Endothelial cell of umbilical vein (primary cell): ENCODE measurements around the gene EBI3. TPM values are rescaled to one million over a fixed set of nuclear protein-coding genes. Genes with fewer than 3 reads are reported as not detected.

Experiments
- BruUV-seq: library from RNA; stranded (reverse); fragments of 400-500 nt; replicated peaks from 2 replicates; lab custom pipeline; 2021; lab: Mats Ljungman, UMichigan
- CTCF ChIA-PET: fragments of 300-600, 350-600 bp; sonication (Branson Sonifier 250); formaldehyde crosslinking; loops from one replicate; lab custom pipeline; 2021; ENCODE audit warnings: antibody characterized with exemption, inconsistent platforms; lab: Charles Lee
- POLR2A ChIA-PET: fragments of 300-600, 350-600 bp; sonication (Branson Sonifier 250); formaldehyde crosslinking; loops from one replicate; lab custom pipeline; 2021; ENCODE audit warnings: antibody characterized with exemption, inconsistent platforms; lab: Charles Lee
- DNase-seq: peaks from one replicate; pipeline ENCODE4 v3.0.0-alpha.2; 2011; ENCODE audit warnings: low read depth, low spot score
- FAIRE-seq: peaks from 2 replicates; lab custom pipeline; 2011; peaks lifted over from hg19 to GRCh38; lab: Jason Lieb, UNC
- H2AFZ ChIP-seq: 2 replicates; pipeline ENCODE4 v1.6.0; 2012; ENCODE audit warnings: low read depth, low read length, control low read depth, inconsistent platforms
- H3K27ac ChIP-seq: 2 replicates; pipeline ENCODE4 v1.5.1; 2011; ENCODE audit warnings: low read depth, mild to moderate bottlenecking, control low read depth, low read length, moderate library complexity; ENCODE audit not compliant: insufficient read depth
- H3K27me3 ChIP-seq, 2 experiments: 2 replicates each; pipeline versions ENCODE4 v1.6.0 to v1.6.1; 2011; ENCODE audit warnings: low read length in 2 of 2, mixed read lengths in 1 of 2; ENCODE audit not compliant: control insufficient read depth in 2 of 2, insufficient read depth in 2 of 2
- H3K36me3 ChIP-seq, 2 experiments: 2 replicates in 1 of 2; 3 replicates in 1 of 2; pipeline ENCODE4 v1.5.1; 2011; ENCODE audit warnings: low read length in 2 of 2, mild to moderate bottlenecking in 1 of 2, moderate library complexity in 1 of 2; ENCODE audit not compliant: control insufficient read depth in 2 of 2, insufficient read depth in 2 of 2; ENCODE audit errors: extremely low read depth in 1 of 2
- H3K4me1 ChIP-seq: 3 replicates; pipeline ENCODE4 v1.5.1; 2011; ENCODE audit warnings: mild to moderate bottlenecking, low read length; ENCODE audit not compliant: control insufficient read depth, insufficient read depth; ENCODE audit errors: extremely low read depth
- H3K4me2 ChIP-seq: 2 replicates; pipeline ENCODE4 v1.6.1; 2011; ENCODE audit warnings: low read length, control low read depth, mixed read lengths; ENCODE audit not compliant: insufficient read depth
- H3K4me3 ChIP-seq, 3 experiments: fragments of 200-600 bp in 1 of 3; sonication (generic), shearing (Covaris generic) in 1 of 3; replicated peaks in 1 of 3; 2 replicates each; pipeline ENCODE4 v1.5.1; 2011 to 2016; ENCODE audit warnings: control low read depth in 3 of 3, low read length in 3 of 3, mild to moderate bottlenecking in 2 of 3, inconsistent platforms in 1 of 3, low read depth in 1 of 3, moderate library complexity in 1 of 3; ENCODE audit not compliant: insufficient read depth in 1 of 3
- H3K79me2 ChIP-seq: 2 replicates; pipeline ENCODE4 v1.6.0; 2012; ENCODE audit warnings: low read length, inconsistent platforms; ENCODE audit not compliant: control insufficient read depth, insufficient read depth
- H3K9ac ChIP-seq: replicated peaks from 2 replicates; pipeline ENCODE3; 2011; ENCODE audit warnings: low read length, control low read depth; ENCODE audit not compliant: insufficient read depth; ENCODE audit errors: extremely low read depth
- H3K9me1 ChIP-seq: replicated peaks from 3 replicates; pipeline ENCODE4 v1.6.0; 2011; ENCODE audit warnings: mild to moderate bottlenecking, low read length; ENCODE audit not compliant: control insufficient read depth, insufficient read depth; ENCODE audit errors: extremely low read depth
- H3K9me3 ChIP-seq: replicated peaks from 2 replicates; pipeline ENCODE4 v1.5.1; 2012; ENCODE audit warnings: low read length, inconsistent platforms; ENCODE audit not compliant: control insufficient read depth, insufficient read depth
- H4K20me1 ChIP-seq: replicated peaks from 2 replicates; pipeline ENCODE3; 2011; ENCODE audit warnings: mild to moderate bottlenecking, low read length; ENCODE audit not compliant: control insufficient read depth, insufficient read depth; ENCODE audit errors: extremely low read depth
- CTCF ChIP-seq, 2 donors: IDR thresholded peaks; 1 replicate in 1 of 2; 2 replicates in 1 of 2; pipeline ENCODE4 v1.5.1; 2011; ENCODE audit warnings: low read length in 2 of 2, mild to moderate bottlenecking in 2 of 2, moderate library complexity in 2 of 2, control low read depth in 1 of 2, inconsistent platforms in 1 of 2, low read depth in 1 of 2; ENCODE audit not compliant: insufficient read depth in 1 of 2; ENCODE audit errors: extremely low read depth in 1 of 2
- EZH2 ChIP-seq: IDR thresholded peaks from 2 replicates; pipeline ENCODE4 v1.6.1; 2012; ENCODE audit warnings: borderline replicate concordance, low read depth, mild to moderate bottlenecking, moderate library complexity, low read length, inconsistent platforms; ENCODE audit not compliant: severe bottlenecking
- FOS ChIP-seq: IDR thresholded peaks from 2 replicates; pipeline ENCODE4 v1.6.1; 2011; ENCODE audit warnings: mild to moderate bottlenecking, low read length, moderate library complexity, borderline replicate concordance; ENCODE audit not compliant: insufficient read depth
- GATA2 ChIP-seq: IDR thresholded peaks from 2 replicates; pipeline ENCODE4 v1.7.0; 2011; ENCODE audit warnings: low read depth, mild to moderate bottlenecking, moderate library complexity, mixed read lengths, low read length; ENCODE audit not compliant: insufficient read length, insufficient read depth
- JUN ChIP-seq: IDR thresholded peaks from 2 replicates; pipeline ENCODE4 v1.6.1; 2011; ENCODE audit warnings: borderline replicate concordance, low read depth; ENCODE audit not compliant: insufficient read length, insufficient read depth
- MAX ChIP-seq: IDR thresholded peaks from 2 replicates; pipeline ENCODE4 v1.6.1; 2011; ENCODE audit not compliant: insufficient read depth, insufficient read length
- MYC ChIP-seq: IDR thresholded peaks from one replicate; pipeline ENCODE4 v1.6.1; 2011; ENCODE audit warnings: mild to moderate bottlenecking, low read depth, low read length
- POLR2A ChIP-seq: IDR thresholded peaks from 2 replicates; pipeline ENCODE4 v1.6.1; 2012; ENCODE audit warnings: low read depth, mild to moderate bottlenecking, control low read depth, low read length
- POLR2AphosphoS5 ChIP-seq: IDR thresholded peaks from 2 replicates; pipeline ENCODE4 v1.6.1; 2012; ENCODE audit warnings: low read depth, mild to moderate bottlenecking, control low read depth, low read length, moderate library complexity; ENCODE audit not compliant: insufficient read depth
- dilution Hi-C: fragments of 300-500 bp; cut with MboI; formaldehyde crosslinking; loops from one replicate; pipeline ENCODE4 v1.15.0; 2019; ENCODE audit warnings: low sequenced_read_pairs; ENCODE audit not compliant: extremely low pct_ligation_motif_present
- intact Hi-C: fragments of 100-400 bp; cut with micrococcal nuclease; formaldehyde crosslinking; loops from one replicate; pipeline ENCODE4 v1.10.0; 2022
- polyA plus RNA-seq, 4 experiments: library from polyadenylated mRNA; depleted of rRNA in 3 of 4; stranded (reverse) in 3 of 4; unstranded in 1 of 4; fragments of >200 nt; gene quantifications; 2 replicates each; pipeline versions ENCODE4 v1.2.1 to v1.2.3, GENCODE V29; 2011 to 2012; ENCODE audit warnings: missing spikeins in 1 of 4
- total RNA-seq: library from RNA; stranded (reverse); gene quantifications from 2 replicates; pipeline ENCODE4 v1.2.3, GENCODE V29; 2021

The EBI3 gene
- total and polyA plus RNA-seq, 2 donors (not counting 3 experiments of a cell fraction or from before 2014, with no cell fraction given): 0.29 to 1.0 TPM

DNA sequence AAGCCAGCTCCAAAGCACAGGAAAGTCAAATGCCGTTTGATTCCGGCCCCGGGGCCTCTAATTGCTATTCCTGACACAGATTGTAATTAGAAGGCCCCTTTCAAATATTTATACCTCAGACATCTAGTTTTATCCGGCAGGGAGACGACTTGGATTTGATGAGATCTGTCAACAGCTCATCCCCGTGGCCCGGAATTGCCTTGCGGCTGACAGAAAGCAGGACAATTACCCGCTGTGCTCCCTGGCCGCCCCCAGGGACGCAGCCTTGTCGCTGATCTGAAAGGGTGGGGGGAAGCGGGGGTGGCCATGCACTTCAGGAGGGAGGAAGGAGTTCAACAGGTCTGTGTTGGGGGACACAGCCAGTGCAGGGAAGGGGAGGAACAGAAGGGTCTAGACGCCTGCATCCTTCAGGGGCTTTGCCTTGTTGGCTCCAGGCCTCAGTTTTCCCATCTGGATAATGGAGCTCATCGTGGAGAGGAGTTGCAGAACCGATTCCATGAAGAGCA is 47.9 kb downstream of the EBI3 start:
- dilution Hi-C loops (no loop called here), intact Hi-C loops (no loop called here)
- POLR2A ChIA-PET: no interaction called here

More for the DNA sequence above, 47.9 kb downstream of the EBI3 start:
- Histone ChIP-seq H2AFZ (no peak overlapping the region), H3K4me3 (no peak overlapping the region), H3K79me2 (no peaks in the 10 kb centered on the region), H4K20me1 (no peaks in the 10 kb centered on the region), H3K4me2 (no peak overlapping the region), H3K36me3 (no peaks in the 10 kb centered on the region), H3K27me3 (peaks cover 19 to 30% of the 10 kb centered on the region in 2 experiments), H3K9ac (no peak overlapping the region), H3K27ac (no peak overlapping the region), H3K4me1 (no peaks in the 10 kb centered on the region), H3K9me1 (no peaks in the 10 kb centered on the region), H3K9me3 (no peaks in the 10 kb centered on the region)
- no TSS peak for BruUV-seq
- FAIRE-seq (no peak), DNase-seq (no peak)
- TF ChIP-seq MYC (no peak), GATA2 (no peak), FOS (no peak), POLR2A (no peak), POLR2AphosphoS5 (no peak), CTCF (IDR thresholded peaks at IDR 0.05; ENCODE audit: extremely low read depth in 1 of 2, insufficient read depth in 1 of 2, low read depth in 1 of 2, low read length in 2 of 2) (no peak), MAX (no peak), JUN (no peak), EZH2 (no peak)
- CTCF ChIA-PET: interaction anchor here (1.1 to 3.3 kb wide), 6 partner anchors 10 to 248 kb away, joined by 3 to 24 read pairs (median 6); partner anchors contain the start of gene SH3GL1
